Measurements from ENCODE around the gene KIF26B. TPM values are rescaled to one million over a fixed set of nuclear protein-coding genes. Genes with fewer than 3 reads are reported as not detected.

The KIF26B gene
- total and polyA plus RNA-seq, 2 of the 4 experiments (the other 2 are of a cell fraction): 0.53 to 0.54 TPM

GRCh38 chr1:245131026-245131393 is 23.8 kb upstream of the KIF26B start:
- ChIA-PET CTCF (no interaction called here), POLR2A (ENCODE audit: unreplicated experiment) (no interaction called here)
- no TSS peak for BruUV-seq (replicated peaks)
- Histone ChIP-seq H3K27me3 (ENCODE audit: control insufficient read depth, insufficient read depth, low read length) (peaks cover 5% of the 10 kb centered on the region; the same call in 1 of the 2 replicates), H3K9me3 (ENCODE audit: control insufficient read depth, insufficient read depth, low read length) (no peaks in the 10 kb centered on the region), H3K4ac (ENCODE audit: low read depth, low read length) (no peak overlapping the region), H3K56ac (ENCODE audit: extremely low read depth, insufficient read depth, low read length) (no peak overlapping the region), H2BK20ac (ENCODE audit: low read depth, low read length) (no peak overlapping the region), H4K5ac (ENCODE audit: low read depth, low read length) (no peak overlapping the region), H3K9ac (ENCODE audit: low read depth, low read length) (no peak overlapping the region), H4K8ac (ENCODE audit: low read depth in 2 of 2, low read length in 2 of 2) (no peak overlapping the region), H3K79me1 (ENCODE audit: low read depth in 1 of 2, low read length in 2 of 2) (no peaks in the 10 kb centered on the region), H2AK9ac (replicated peaks; ENCODE audit: low read depth, low read length, poor library complexity) (no peak overlapping the region), H2AK5ac (ENCODE audit: low read depth, low read length) (no peak overlapping the region), H2AFZ (replicated peaks; ENCODE audit: low read length, poor library complexity) (no peak overlapping the region), H3K9me1 (ENCODE audit: insufficient read depth, low read length) (no peaks in the 10 kb centered on the region), H3K23ac (ENCODE audit: low read depth, low read length) (no peak overlapping the region), H2BK5ac (ENCODE audit: low read depth, low read length, poor library complexity, severe bottlenecking) (no peak overlapping the region), H3K14ac (replicated peaks; ENCODE audit: low read depth, low read length) (no peak overlapping the region), H3K36me3 (ENCODE audit: control insufficient read depth, insufficient read depth, low read length) (no peaks in the 10 kb centered on the region), H4K91ac (ENCODE audit: insufficient read depth, low read depth, low read length) (no peak overlapping the region), H3K4me1 (ENCODE audit: control insufficient read depth, insufficient read depth, low read length) (no peaks in the 10 kb centered on the region), H3K4me2 (ENCODE audit: low read depth, low read length) (no peak overlapping the region), H3K4me3 (ENCODE audit: insufficient read depth, low read depth, low read length) (no peak overlapping the region), H2BK15ac (ENCODE audit: low read depth, low read length) (no peak overlapping the region), H3K18ac (ENCODE audit: low read depth, low read length) (no peak overlapping the region), H2BK120ac (ENCODE audit: low read depth, low read length) (no peak overlapping the region), H3K27ac (ENCODE audit: insufficient read depth, low read length) (no peak overlapping the region), H4K20me1 (ENCODE audit: insufficient read depth, low read length) (no peaks in the 10 kb centered on the region)
- intact Hi-C loops (cut with micrococcal nuclease) (no loop called here), in situ Hi-C loops (cut with MboI; ENCODE audit: low sequenced_read_pairs) (no loop called here), dilution Hi-C loops (cut with HindIII; ENCODE audit: low sequenced_read_pairs, unreplicated experiment) (no loop called here)
- WGBS, 2 experiments (ENCODE audit: extremely low coverage in 2 of 2, insufficient read length in 1 of 2): 64% methylated on average over 3 of the region's 9 CpGs; no CpG with 5 or more reads in 1 of the 2 experiments
- DNase-seq (no peak), ATAC-seq (ENCODE audit: low read depth) (no peak)
- TF ChIP-seq USF2 (IDR thresholded peaks at IDR 0.05; ENCODE audit: low read depth, low read length) (no peak), NFE2L2 (IDR thresholded peaks at IDR 0.05; ENCODE audit: low read depth, low read length) (no peak), POLR2A (IDR thresholded peaks at IDR 0.05; ENCODE audit: low read depth, low read length) (no peak), RCOR1 (IDR thresholded peaks at IDR 0.05; ENCODE audit: insufficient replicate concordance, low read length) (no peak), CHD1 (IDR thresholded peaks at IDR 0.05; ENCODE audit: low read depth, low read length) (no peak), FOS (IDR thresholded peaks at IDR 0.05; ENCODE audit: low read depth, low read length) (no peak), RAD21 (IDR thresholded peaks at IDR 0.05; ENCODE audit: low read length) (no peak), RFX5 (IDR thresholded peaks at IDR 0.05; ENCODE audit: low read depth, low read length) (no peak), ELK1 (IDR thresholded peaks at IDR 0.05; ENCODE audit: borderline replicate concordance, low read depth, low read length) (no peak), SMC3 (IDR thresholded peaks at IDR 0.05; ENCODE audit: low read depth, low read length) (no peak), BHLHE40 (IDR thresholded peaks at IDR 0.05; ENCODE audit: low read depth, low read length) (no peak), MXI1 (IDR thresholded peaks at IDR 0.05; ENCODE audit: borderline replicate concordance, low read depth, low read length) (no peak), CTCF (conservative IDR thresholded peaks at IDR 0.05; ENCODE audit: low read depth, low read length) (no peak), CEBPB (IDR thresholded peaks at IDR 0.05; ENCODE audit: low read depth, low read length) (no peak), MAFK (IDR thresholded peaks at IDR 0.05; ENCODE audit: low read depth, low read length) (no peak), MAZ (IDR thresholded peaks at IDR 0.05; ENCODE audit: borderline replicate concordance, low read depth, low read length) (no peak)

Measured in IMR-90 (cell line).